Upper lobe of left lung (tissue), 6 donors: ENCODE results near the gene KIRREL1. TPM values are rescaled to one million over a fixed set of nuclear protein-coding genes. Genes with fewer than 3 reads are reported as not detected.
A peak's percentile ranks its signal among the peaks of the same experiment; 100 is the strongest.

Experiments used
- ATAC-seq, 2 donors: fragments of 200-7000 bp; cut with Tn5 transposase; one replicate each; pipeline ENCODE4 v1.9.1; 2022; ENCODE audit warnings: mild to moderate bottlenecking in 2 of 2, moderate library complexity in 2 of 2; ENCODE audit not compliant: low FRiP score in 2 of 2
- DNase-seq, 2 donors: peaks; one replicate each; pipeline ENCODE4 v3.0.0-alpha.2; 2019 to 2020
- H3K27ac ChIP-seq, 4 donors: fragments of 200-600 bp; sonication (generic); one replicate each; pipeline ENCODE4 v1.5.1; 2016 to 2019
- H3K27me3 ChIP-seq, 4 donors: fragments of 200-600 bp; sonication (generic); one replicate each; pipeline ENCODE4 v1.5.1; 2017 to 2019
- H3K36me3 ChIP-seq, 4 donors: fragments of 200-600 bp; sonication (generic); one replicate each; pipeline ENCODE4 v1.5.1; 2016 to 2019
- H3K4me1 ChIP-seq, 4 donors: fragments of 200-600 bp; sonication (generic); one replicate each; pipeline ENCODE4 v1.5.1; 2018 to 2019
- H3K4me3 ChIP-seq, 4 donors: fragments of 200-600 bp; sonication (generic); one replicate each; pipeline ENCODE4 v1.5.1; 2017 to 2019; ENCODE audit warnings: mild to moderate bottlenecking in 2 of 4, moderate library complexity in 1 of 4
- H3K9me3 ChIP-seq, 4 donors: fragments of 200-600 bp; sonication (generic); one replicate each; pipeline ENCODE4 v1.5.1; 2018 to 2019
- CTCF ChIP-seq, 6 experiments: fragments of 450-650 bp in 4 of 6; fragments of 200-600 bp in 2 of 6; sonication (generic) in 2 of 6; IDR thresholded peaks; one replicate each; pipeline ENCODE4 v1.5.1; 2016 to 2019; ENCODE audit warnings: antibody characterized with exemption in 6 of 6
- EP300 ChIP-seq, 4 donors: sonication (generic); formaldehyde crosslinking; IDR thresholded peaks; one replicate each; pipeline ENCODE4 v1.5.1; 2017; ENCODE audit warnings: antibody characterized with exemption in 4 of 4, control low read depth in 2 of 4
- POLR2A ChIP-seq, 4 donors: fragments of 450-650 bp; IDR thresholded peaks; one replicate each; pipeline ENCODE4 v1.5.1; 2016 to 2017; ENCODE audit warnings: antibody characterized with exemption in 4 of 4, mild to moderate bottlenecking in 2 of 4
- POLR2AphosphoS5 ChIP-seq, 2 donors: sonication (generic); formaldehyde crosslinking; IDR thresholded peaks; one replicate each; pipeline ENCODE4 v1.5.1; 2017; ENCODE audit warnings: antibody characterized with exemption in 2 of 2
- WGBS, 2 donors: methylation state at CpG; one replicate each; pipeline ENCODE4 v1.1.5; 2017 to 2018; 5-methylcytosine and 5-hydroxymethylcytosine counted together
- total RNA-seq, 6 donors: library from RNA; depleted of rRNA in 4 of 6; stranded (reverse); fragments of >200 nt in 4 of 6; gene quantifications; one replicate each; pipeline versions ENCODE4 v1.1.0 to v1.2.1, GENCODE V29; 2016 to 2021
- donor health status: DM: no; HTN: no; CAD: no; lungs with moderate emphysema.
- donor health status: DM: no; HTN: yes; CAD: no; lungs with severe emphysema.

Gene KIRREL1
- total RNA-seq, 6 donors from 2014 or later = 16.9 to 40.6 (median 25.8) TPM

- Histone ChIP-seq H3K27me3 (no peaks in the 10 kb centered on the region), H3K4me1 (peaks cover 40 to 57% (median 57%) of the 10 kb centered on the region in 4 donors), H3K36me3 (no peaks in the 10 kb centered on the region), H3K27ac (peak overlapping the region; percentile 74 to 90 (median 85)), H3K9me3 (no peaks in the 10 kb centered on the region), H3K4me3 (no peak overlapping the region)
- DNase-seq = no peak
- ATAC-seq = no peak
- WGBS, 2 donors = 54 to 64% methylated on average over 6 of the region's 6 CpGs
- TF ChIP-seq CTCF (IDR thresholded peaks at IDR 0.05) (no peak), EP300 (IDR thresholded peaks at IDR 0.05) (peak in 1 of 4 donors; percentile 22), POLR2AphosphoS5 (IDR thresholded peaks at IDR 0.05) (peak in 1 of 2 donors; percentile 49)
These were observed 15.2 kb downstream of the KIRREL1 start for GRCh38 chr1:158008630-158009029.

DNA sequence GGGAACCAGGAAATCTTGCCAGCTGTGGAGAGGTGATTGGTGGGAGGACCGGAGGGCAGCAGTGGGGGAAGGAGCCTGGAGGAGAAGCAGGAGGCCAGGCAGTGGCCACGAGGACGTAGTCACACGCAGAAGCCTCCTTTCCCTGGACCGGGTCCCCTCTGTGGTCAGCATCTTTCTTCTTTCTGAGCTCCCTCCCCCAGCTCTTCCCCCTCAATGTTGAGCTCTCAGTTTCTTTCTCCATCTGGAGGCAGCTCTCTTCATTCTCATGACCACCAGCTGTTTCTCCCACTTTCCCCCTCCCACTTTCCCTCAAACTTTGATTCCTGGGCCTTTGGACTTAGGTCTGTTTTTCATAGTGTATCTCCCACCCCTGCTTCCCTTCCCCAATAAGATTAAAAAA is 18.3 kb downstream of the KIRREL1 start:
- no peaks in the 10 kb centered on the region for H3K36me3 ChIP-seq
- no peaks in the 10 kb centered on the region for H3K9me3 ChIP-seq
- DNase-seq (no peak), ATAC-seq (no peak)
- H3K4me1 ChIP-seq = peaks cover 43 to 48% (median 47%) of the 10 kb centered on the region in 4 donors
- WGBS, 2 donors = 72 to 75% methylated on average over 5 of the region's 5 CpGs
- H3K4me3 ChIP-seq = no peak overlapping the region
- peak overlapping the region; percentile 74 to 90 (median 85) for H3K27ac ChIP-seq
- no peaks in the 10 kb centered on the region for H3K27me3 ChIP-seq
- TF ChIP-seq EP300 (IDR thresholded peaks at IDR 0.05) = no peak
- TF ChIP-seq POLR2A (IDR thresholded peaks at IDR 0.05) = no peak

- TF ChIP-seq POLR2A (IDR thresholded peaks at IDR 0.05) (no peak), POLR2AphosphoS5 (IDR thresholded peaks at IDR 0.05) (no peak), CTCF (IDR thresholded peaks at IDR 0.05) (no peak), EP300 (IDR thresholded peaks at IDR 0.05) (no peak)
- 73 to 74% methylated on average over 12 of the region's 12 CpGs for WGBS, 2 donors
- H3K4me3 ChIP-seq = no peak overlapping the region
- H3K9me3 ChIP-seq = no peaks in the 10 kb centered on the region
- H3K4me1 ChIP-seq = peaks cover 39 to 55% (median 49%) of the 10 kb centered on the region in 4 donors
- ATAC-seq (no peak), DNase-seq (no peak)
- H3K36me3 ChIP-seq = no peaks in the 10 kb centered on the region
- H3K27me3 ChIP-seq = no peaks in the 10 kb centered on the region
- peak overlapping the region in 3 of 4 donors; percentile 28 to 90 (median 86) for H3K27ac ChIP-seq
These were observed 20.6 kb downstream of the KIRREL1 start for GRCh38 chr1:158013840-158014730.

GRCh38 chr1:158014731-158015320 is 21.4 kb downstream of the KIRREL1 start:
- no peaks in the 10 kb centered on the region for H3K36me3 ChIP-seq
- peaks cover 39 to 53% (median 48%) of the 10 kb centered on the region in 4 donors for H3K4me1 ChIP-seq
- peak overlapping the region in 3 of 4 donors; percentile 8 to 90 (median 9) for H3K27ac ChIP-seq
- H3K4me3 ChIP-seq = no peak overlapping the region
- TF ChIP-seq POLR2A (IDR thresholded peaks at IDR 0.05) = no peak
- TF ChIP-seq CTCF (IDR thresholded peaks at IDR 0.05) = no peak
- TF ChIP-seq EP300 (IDR thresholded peaks at IDR 0.05) = no peak
- TF ChIP-seq POLR2AphosphoS5 (IDR thresholded peaks at IDR 0.05) = no peak
- no peak for DNase-seq
- no peaks in the 10 kb centered on the region for H3K27me3 ChIP-seq
- WGBS, 2 donors = 85 to 90% methylated on average over 6 of the region's 6 CpGs
- no peak for ATAC-seq
- H3K9me3 ChIP-seq = no peaks in the 10 kb centered on the region

- no peak overlapping the region for H3K4me3 ChIP-seq
- no peak for ATAC-seq
- 63 to 69% methylated on average over 10 of the region's 10 CpGs for WGBS, 2 donors
- TF ChIP-seq EP300 (IDR thresholded peaks at IDR 0.05) (no peak), CTCF (IDR thresholded peaks at IDR 0.05) (no peak)
- DNase-seq = no peak
- no peaks in the 10 kb centered on the region for H3K27me3 ChIP-seq
- H3K27ac ChIP-seq = peak overlapping the region in 3 of 4 donors; percentile 40 to 85 (median 76)
- H3K4me1 ChIP-seq = peaks cover 44 to 56% (median 50%) of the 10 kb centered on the region in 4 donors
- no peaks in the 10 kb centered on the region for H3K36me3 ChIP-seq
- no peaks in the 10 kb centered on the region for H3K9me3 ChIP-seq
These were observed 23.3 kb downstream of the KIRREL1 start for GRCh38 chr1:158016651-158017335.
